ENCODE results near the gene REELD1. TPM values are rescaled to one million over a fixed set of nuclear protein-coding genes. Genes with fewer than 3 reads are reported as not detected.

The REELD1 gene
- total and polyA plus RNA-seq, 2 donors from 2014 or later: 0.58 to 0.66 TPM

- intact Hi-C loops (cut with DNase I): no loop called here
- FAIRE-seq: no peak
Measured at GRCh38 chr4:146170149-146170548, 44.2 kb upstream of the REELD1 start.

GRCh38 chr4:146175541-146176453, 38.5 kb upstream of the REELD1 start, which contains the start of gene LSM6:
Gene LSM6, plus strand, starts transcription at chr4:146175718. Its CDS starts 7,204 bp downstream, at chr4:146182922.
- Histone ChIP-seq H3K9ac (ENCODE audit: low read length in 3 of 3) (peak within 1 kb of the TSS; percentile 61 to 84 (median 77)), H3K4me1 (ENCODE audit: control insufficient read depth in 2 of 3, insufficient read depth in 2 of 3, low read depth in 1 of 3, low read length in 3 of 3) (peaks cover 0 to 12% (median 12%) of the 10 kb centered on the region in 3 donors), H3K27ac (ENCODE audit: low read depth in 2 of 2, low read length in 2 of 2) (peak within 1 kb of the TSS; percentile 81 to 90), H3K27me3 (ENCODE audit: control insufficient read depth, insufficient read depth, low read length) (no peaks in the 10 kb centered on the region), H3K36me3 (ENCODE audit: control insufficient read depth in 2 of 3, insufficient read depth in 3 of 3, low read length in 3 of 3) (no peaks in the 10 kb centered on the region), H3K9me3 (ENCODE audit: control insufficient read depth in 2 of 3, insufficient read depth in 1 of 3, low read length in 3 of 3) (no peaks in the 10 kb centered on the region), H3K4me3 (ENCODE audit: low read length in 3 of 3) (peak within 1 kb of the TSS; percentile 74 to 93 (median 84))
- intact Hi-C loops (cut with DNase I): no loop called here
- DNase-seq (peak; percentile 87 to 95 (median 93)), FAIRE-seq (peak; percentile 52)
- no peak for TF ChIP-seq CTCF (IDR thresholded peaks at IDR 0.05; ENCODE audit: borderline replicate concordance, extremely low read depth, insufficient read depth)

More at GRCh38 chr4:146170149-146170548, 44.2 kb upstream of the REELD1 start:
- Histone ChIP-seq H3K4me1 (ENCODE audit: control insufficient read depth in 2 of 3, insufficient read depth in 2 of 3, low read depth in 1 of 3, low read length in 3 of 3) (no peaks in the 10 kb centered on the region), H3K4me3 (ENCODE audit: low read length in 3 of 3) (no peak overlapping the region), H3K27me3 (ENCODE audit: control insufficient read depth, insufficient read depth, low read length) (no peaks in the 10 kb centered on the region), H3K9me3 (ENCODE audit: control insufficient read depth in 2 of 3, insufficient read depth in 1 of 3, low read length in 3 of 3) (no peaks in the 10 kb centered on the region), H3K36me3 (ENCODE audit: control insufficient read depth in 2 of 3, insufficient read depth in 3 of 3, low read length in 3 of 3) (no peaks in the 10 kb centered on the region), H3K27ac (ENCODE audit: low read depth in 2 of 2, low read length in 2 of 2) (no peak overlapping the region), H3K9ac (ENCODE audit: low read length in 3 of 3) (no peak overlapping the region)
- DNase-seq: no peak
- TF ChIP-seq CTCF (IDR thresholded peaks at IDR 0.05; ENCODE audit: borderline replicate concordance, extremely low read depth, insufficient read depth): no peak

- Histone ChIP-seq H3K4me3 (ENCODE audit: low read length in 3 of 3) (peak overlapping the region in 2 of 3 donors; percentile 47 to 84), H3K27ac (ENCODE audit: low read depth in 2 of 2, low read length in 2 of 2) (no peak overlapping the region), H3K9me3 (ENCODE audit: control insufficient read depth in 2 of 3, insufficient read depth in 1 of 3, low read length in 3 of 3) (no peaks in the 10 kb centered on the region), H3K9ac (ENCODE audit: low read length in 3 of 3) (peak overlapping the region in 1 of 3 donors; percentile 77), H3K36me3 (ENCODE audit: control insufficient read depth in 2 of 3, insufficient read depth in 3 of 3, low read length in 3 of 3) (no peaks in the 10 kb centered on the region), H3K27me3 (ENCODE audit: control insufficient read depth, insufficient read depth, low read length) (no peaks in the 10 kb centered on the region), H3K4me1 (ENCODE audit: control insufficient read depth in 2 of 3, insufficient read depth in 2 of 3, low read depth in 1 of 3, low read length in 3 of 3) (peaks cover 0 to 12% (median 12%) of the 10 kb centered on the region in 3 donors)
- intact Hi-C loops (cut with DNase I): no loop called here
- FAIRE-seq (no peak), DNase-seq (no peak)
- no peak for TF ChIP-seq CTCF (IDR thresholded peaks at IDR 0.05; ENCODE audit: borderline replicate concordance, extremely low read depth, insufficient read depth)
Measured at GRCh38 chr4:146176891-146177290, 37.4 kb upstream of the REELD1 start.
